Measurements from ENCODE around the gene PLCB1.

The PLCB1 gene

DNA sequence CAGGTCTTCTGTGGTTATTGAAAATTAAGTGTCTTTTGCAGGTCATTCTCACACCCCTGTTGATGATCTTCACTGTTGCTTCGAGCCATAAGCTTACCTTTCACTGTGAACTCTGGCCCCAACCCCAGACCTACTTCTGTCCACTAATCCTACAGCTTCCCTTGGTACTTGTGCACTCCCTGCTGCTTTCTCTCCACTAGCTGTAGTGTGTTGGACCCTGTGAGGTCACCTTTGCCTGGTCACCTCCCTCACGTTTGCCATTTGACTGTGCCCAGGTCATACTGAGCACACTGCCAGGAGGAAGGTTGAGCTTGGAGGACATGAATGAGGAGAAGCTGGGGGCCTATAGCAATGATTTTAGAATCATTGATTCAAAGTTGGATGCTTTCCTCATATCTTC, 94.0 kb downstream of the PLCB1 start:
- no peaks in the 10 kb centered on the region for H3K9me3 ChIP-seq (ENCODE audit: control insufficient read depth, low read length)
- H3K4me3 ChIP-seq (ENCODE audit: extremely low read depth, insufficient read depth, low read length, poor library complexity, severe bottlenecking), result no peak overlapping the region
- H3K36me3 ChIP-seq (ENCODE audit: control insufficient read depth, insufficient read depth, low read length), result no peaks in the 10 kb centered on the region
- 83 to 94% methylated on average over 1 to 2 of the region's 2 CpGs for WGBS, 2 experiments (ENCODE audit: insufficient coverage in 2 of 2)
- no peak overlapping the region for H3K27ac ChIP-seq (ENCODE audit: low read depth, low read length, severe bottlenecking)
- peaks cover 5% of the 10 kb centered on the region for H3K4me1 ChIP-seq (ENCODE audit: control insufficient read depth, insufficient read depth, low read length, poor library complexity, severe bottlenecking)

DNA sequence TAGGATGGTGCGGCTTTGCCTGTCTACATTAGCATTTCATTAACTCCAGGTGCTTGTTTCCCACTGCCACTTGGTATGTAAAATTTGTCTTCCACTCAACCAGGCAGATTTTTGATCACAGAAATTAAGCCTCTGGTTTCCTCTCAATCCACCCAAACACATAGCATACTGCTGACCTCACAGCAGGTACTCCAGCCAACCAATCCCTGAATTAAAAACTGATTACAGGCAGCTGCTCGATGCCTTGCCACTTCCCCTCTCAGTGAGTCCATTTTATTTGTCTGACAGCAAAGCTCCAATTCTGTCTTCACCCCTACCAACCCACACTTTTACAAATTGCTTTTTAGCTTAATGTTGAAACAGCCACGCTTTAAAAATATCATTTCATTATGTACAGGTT, 95.2 kb downstream of the PLCB1 start:
- H3K36me3 ChIP-seq (ENCODE audit: control insufficient read depth, insufficient read depth, low read length), result no peaks in the 10 kb centered on the region
- H3K9me3 ChIP-seq (ENCODE audit: control insufficient read depth, low read length), result no peaks in the 10 kb centered on the region
- no peak overlapping the region for H3K27ac ChIP-seq (ENCODE audit: low read depth, low read length, severe bottlenecking)
- peaks cover 5% of the 10 kb centered on the region for H3K4me1 ChIP-seq (ENCODE audit: control insufficient read depth, insufficient read depth, low read length, poor library complexity, severe bottlenecking)
- WGBS, 2 experiments (ENCODE audit: insufficient coverage in 2 of 2), result 95 to 100% methylated on average over 2 of the region's 3 CpGs
- no peak overlapping the region for H3K4me3 ChIP-seq (ENCODE audit: extremely low read depth, insufficient read depth, low read length, poor library complexity, severe bottlenecking)

GRCh38 chr20:8228315-8228714, 96.2 kb downstream of the PLCB1 start:
- Histone ChIP-seq H3K4me1 (ENCODE audit: control insufficient read depth, insufficient read depth, low read length, poor library complexity, severe bottlenecking) (peaks cover 5% of the 10 kb centered on the region), H3K9me3 (ENCODE audit: control insufficient read depth, low read length) (no peaks in the 10 kb centered on the region), H3K27ac (ENCODE audit: low read depth, low read length, severe bottlenecking) (no peak overlapping the region), H3K4me3 (ENCODE audit: extremely low read depth, insufficient read depth, low read length, poor library complexity, severe bottlenecking) (no peak overlapping the region), H3K36me3 (ENCODE audit: control insufficient read depth, insufficient read depth, low read length) (no peaks in the 10 kb centered on the region)
- 80 to 100% methylated on average over 2 of the region's 3 CpGs for WGBS, 2 experiments (ENCODE audit: insufficient coverage in 2 of 2)

DNA sequence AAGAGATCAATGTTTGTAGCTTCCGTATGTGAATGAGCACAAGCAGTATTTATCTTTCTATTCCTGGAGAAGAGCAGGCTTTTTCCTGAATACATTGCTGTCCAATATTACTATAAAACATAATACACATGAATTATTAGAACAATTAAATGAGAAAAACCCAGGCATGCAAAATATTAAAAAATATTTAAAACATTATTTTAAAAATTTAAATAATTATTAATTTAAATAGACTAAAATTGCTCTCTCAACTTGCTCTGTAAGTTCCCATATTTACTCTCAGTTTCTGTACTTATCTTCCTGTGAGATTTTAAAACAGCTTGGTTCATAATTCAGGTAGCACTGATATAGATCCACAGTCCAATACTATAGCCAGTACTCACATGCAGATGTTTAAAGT, 97.0 kb downstream of the PLCB1 start:
- no peak overlapping the region for H3K27ac ChIP-seq (ENCODE audit: low read depth, low read length, severe bottlenecking)
- no peaks in the 10 kb centered on the region for H3K9me3 ChIP-seq (ENCODE audit: control insufficient read depth, low read length)
- no peaks in the 10 kb centered on the region for H3K36me3 ChIP-seq (ENCODE audit: control insufficient read depth, insufficient read depth, low read length)
- no peak overlapping the region for H3K4me3 ChIP-seq (ENCODE audit: extremely low read depth, insufficient read depth, low read length, poor library complexity, severe bottlenecking)
- WGBS, 2 experiments (ENCODE audit: insufficient coverage in 2 of 2), result no CpG with 5 or more reads among the region's 1 CpG
- no peaks in the 10 kb centered on the region for H3K4me1 ChIP-seq (ENCODE audit: control insufficient read depth, insufficient read depth, low read length, poor library complexity, severe bottlenecking)

DNA sequence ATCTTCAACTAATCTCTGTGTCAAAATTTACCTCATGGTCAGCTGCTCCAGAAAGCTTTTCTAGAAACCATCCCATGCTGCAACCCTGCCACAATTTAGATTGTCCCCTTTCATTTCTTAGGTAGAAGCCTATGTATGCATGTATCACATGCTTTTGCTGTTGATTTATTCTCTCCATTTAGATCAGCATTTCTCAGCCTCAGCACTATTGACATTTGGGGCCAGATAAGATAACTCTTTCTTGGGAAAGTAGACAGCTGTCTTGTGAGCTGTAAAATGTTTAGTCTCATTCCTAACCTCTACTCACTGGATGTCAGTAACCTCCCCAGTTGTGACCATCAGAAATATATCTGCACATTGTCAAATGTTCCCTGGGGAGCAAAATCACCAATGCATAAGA, 99.0 kb downstream of the PLCB1 start:
- H3K4me3 ChIP-seq (ENCODE audit: extremely low read depth, insufficient read depth, low read length, poor library complexity, severe bottlenecking), result no peak overlapping the region
- H3K9me3 ChIP-seq (ENCODE audit: control insufficient read depth, low read length), result no peaks in the 10 kb centered on the region
- H3K36me3 ChIP-seq (ENCODE audit: control insufficient read depth, insufficient read depth, low read length), result no peaks in the 10 kb centered on the region
- H3K4me1 ChIP-seq (ENCODE audit: control insufficient read depth, insufficient read depth, low read length, poor library complexity, severe bottlenecking), result no peaks in the 10 kb centered on the region
- no peak overlapping the region for H3K27ac ChIP-seq (ENCODE audit: low read depth, low read length, severe bottlenecking)

DNA sequence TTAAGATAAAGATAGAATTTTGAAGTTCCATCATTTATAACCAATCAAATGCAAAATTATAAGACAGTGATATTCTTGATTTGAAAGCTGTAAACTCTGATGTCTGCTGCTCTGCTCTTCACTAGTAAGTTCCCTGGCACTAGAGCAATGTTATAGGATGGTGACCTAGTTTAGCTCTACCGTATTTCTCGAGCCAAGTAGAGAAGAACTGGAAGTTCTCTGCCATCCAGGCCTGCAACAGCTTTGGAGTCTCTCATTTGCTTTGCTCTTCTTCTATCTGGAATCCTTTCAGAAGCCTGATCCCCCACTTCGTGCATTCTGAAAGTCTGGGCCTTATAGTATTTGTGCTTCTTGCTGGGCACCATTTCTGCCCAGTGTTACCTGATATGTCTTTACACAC, 100.3 kb downstream of the PLCB1 start:
- WGBS, 2 experiments (ENCODE audit: insufficient coverage in 2 of 2), result 88 to 93% methylated on average over 3 of the region's 3 CpGs
- H3K36me3 ChIP-seq (ENCODE audit: control insufficient read depth, insufficient read depth, low read length), result no peaks in the 10 kb centered on the region
- no peak overlapping the region for H3K4me3 ChIP-seq (ENCODE audit: extremely low read depth, insufficient read depth, low read length, poor library complexity, severe bottlenecking)
- H3K9me3 ChIP-seq (ENCODE audit: control insufficient read depth, low read length), result no peaks in the 10 kb centered on the region
- no peak overlapping the region for H3K27ac ChIP-seq (ENCODE audit: low read depth, low read length, severe bottlenecking)
- no peaks in the 10 kb centered on the region for H3K4me1 ChIP-seq (ENCODE audit: control insufficient read depth, insufficient read depth, low read length, poor library complexity, severe bottlenecking)

GRCh38 chr20:8234580-8234979, 102.5 kb downstream of the PLCB1 start:
- H3K27ac ChIP-seq (ENCODE audit: low read depth, low read length, severe bottlenecking), result no peak overlapping the region
- H3K4me1 ChIP-seq (ENCODE audit: control insufficient read depth, insufficient read depth, low read length, poor library complexity, severe bottlenecking), result no peaks in the 10 kb centered on the region
- no CpG with 5 or more reads among the region's 2 CpGs for WGBS, 2 experiments (ENCODE audit: insufficient coverage in 2 of 2)
- no peak overlapping the region for H3K4me3 ChIP-seq (ENCODE audit: extremely low read depth, insufficient read depth, low read length, poor library complexity, severe bottlenecking)
- H3K36me3 ChIP-seq (ENCODE audit: control insufficient read depth, insufficient read depth, low read length), result no peaks in the 10 kb centered on the region
- H3K9me3 ChIP-seq (ENCODE audit: control insufficient read depth, low read length), result no peaks in the 10 kb centered on the region

DNA sequence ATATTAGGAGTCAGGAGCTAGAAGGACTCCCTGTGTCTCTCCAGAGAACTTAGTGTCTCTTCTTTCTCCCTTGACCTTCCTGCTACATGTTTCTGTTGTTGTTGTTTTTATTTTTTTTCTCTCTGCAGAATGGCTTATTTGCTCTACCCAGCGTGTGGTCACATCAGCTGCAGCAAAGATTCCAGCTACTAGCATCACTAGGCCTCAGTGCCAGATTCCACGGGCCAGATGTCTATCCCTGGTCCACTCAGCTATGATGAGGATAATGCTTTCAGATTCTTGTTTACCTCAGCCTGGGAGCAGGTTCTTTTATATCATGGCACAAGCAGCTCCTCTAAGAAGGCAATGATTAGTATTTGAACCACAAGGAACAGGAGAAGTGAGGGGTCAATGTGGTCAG, 110.0 kb downstream of the PLCB1 start:
- 90 to 100% methylated on average over 1 to 2 of the region's 2 CpGs for WGBS, 2 experiments (ENCODE audit: insufficient coverage in 2 of 2)
- Histone ChIP-seq H3K36me3 (ENCODE audit: control insufficient read depth, insufficient read depth, low read length) (no peaks in the 10 kb centered on the region), H3K4me3 (ENCODE audit: extremely low read depth, insufficient read depth, low read length, poor library complexity, severe bottlenecking) (no peak overlapping the region), H3K4me1 (ENCODE audit: control insufficient read depth, insufficient read depth, low read length, poor library complexity, severe bottlenecking) (no peaks in the 10 kb centered on the region), H3K27ac (ENCODE audit: low read depth, low read length, severe bottlenecking) (no peak overlapping the region), H3K9me3 (ENCODE audit: control insufficient read depth, low read length) (no peaks in the 10 kb centered on the region)

DNA sequence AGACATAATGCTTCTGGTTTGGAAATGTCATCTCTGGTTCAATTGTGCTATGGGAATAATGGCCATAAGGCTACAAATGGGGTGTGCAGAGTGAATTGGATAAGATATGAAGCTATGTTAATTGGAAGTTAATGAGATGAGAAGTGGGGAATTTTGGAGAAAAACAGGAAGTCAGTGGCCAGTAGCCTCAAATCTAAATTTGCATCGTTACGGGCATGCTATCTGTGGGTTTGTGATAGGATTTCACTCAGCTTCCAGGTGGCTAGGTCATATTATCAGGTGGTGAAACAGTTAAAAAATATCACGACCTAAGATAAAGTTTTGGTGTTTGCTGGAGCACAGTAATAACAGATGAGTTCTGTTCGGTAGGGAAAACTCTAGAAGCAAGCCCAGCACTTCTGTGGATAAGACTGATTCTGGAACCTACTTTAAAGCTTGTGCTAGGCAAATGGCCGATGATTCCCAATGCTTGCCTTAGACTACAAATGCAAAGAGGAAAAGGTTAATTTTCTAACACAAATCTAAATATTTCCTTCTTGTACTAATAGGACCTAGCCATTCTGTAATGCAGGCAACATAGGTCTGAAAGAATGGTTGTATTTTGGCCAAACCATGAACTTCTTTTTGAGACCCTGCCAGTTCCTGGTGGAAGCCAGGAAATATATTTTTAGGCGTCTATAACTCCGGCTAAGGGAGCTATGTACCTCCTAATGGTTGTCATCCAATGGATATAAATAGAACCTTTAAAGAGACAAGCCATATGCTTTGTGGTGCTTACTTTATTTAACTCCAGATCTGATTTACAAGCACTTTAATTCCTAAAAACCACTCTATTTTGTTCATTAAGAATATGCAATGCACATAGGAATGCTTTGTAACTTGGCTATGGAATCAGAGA, 111.0 kb downstream of the PLCB1 start:
- Histone ChIP-seq H3K4me3 (ENCODE audit: extremely low read depth, insufficient read depth, low read length, poor library complexity, severe bottlenecking) (no peak overlapping the region), H3K4me1 (ENCODE audit: control insufficient read depth, insufficient read depth, low read length, poor library complexity, severe bottlenecking) (no peaks in the 10 kb centered on the region), H3K27ac (ENCODE audit: low read depth, low read length, severe bottlenecking) (no peak overlapping the region), H3K9me3 (ENCODE audit: control insufficient read depth, low read length) (no peaks in the 10 kb centered on the region), H3K36me3 (ENCODE audit: control insufficient read depth, insufficient read depth, low read length) (no peaks in the 10 kb centered on the region)
- 91 to 97% methylated on average over 4 to 5 of the region's 7 CpGs for WGBS, 2 experiments (ENCODE audit: insufficient coverage in 2 of 2)

DNA sequence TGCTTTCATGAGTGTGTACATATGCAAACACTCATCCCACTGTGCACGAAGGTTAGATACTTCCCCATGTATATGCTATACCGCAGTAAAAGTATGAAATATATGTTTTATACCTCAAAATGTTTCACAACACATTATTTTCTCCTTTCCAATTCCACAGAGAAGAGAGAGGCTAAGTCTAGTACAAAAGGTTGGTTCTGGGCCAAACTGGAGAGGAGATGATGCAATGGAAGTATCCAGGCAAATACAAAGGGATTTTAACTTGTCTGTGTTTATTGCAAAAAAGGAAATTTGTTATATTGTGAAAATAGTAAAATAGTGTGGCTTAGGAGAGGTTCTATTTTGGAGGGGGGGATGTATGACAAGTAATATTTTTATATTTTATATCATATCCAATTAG, 112.6 kb downstream of the PLCB1 start:
- no peak overlapping the region for H3K27ac ChIP-seq (ENCODE audit: low read depth, low read length, severe bottlenecking)
- H3K9me3 ChIP-seq (ENCODE audit: control insufficient read depth, low read length), result no peaks in the 10 kb centered on the region
- H3K36me3 ChIP-seq (ENCODE audit: control insufficient read depth, insufficient read depth, low read length), result no peaks in the 10 kb centered on the region
- no peak overlapping the region for H3K4me3 ChIP-seq (ENCODE audit: extremely low read depth, insufficient read depth, low read length, poor library complexity, severe bottlenecking)
- H3K4me1 ChIP-seq (ENCODE audit: control insufficient read depth, insufficient read depth, low read length, poor library complexity, severe bottlenecking), result no peaks in the 10 kb centered on the region
- WGBS, 2 experiments (ENCODE audit: insufficient coverage in 2 of 2), result no CpG with 5 or more reads among the region's 2 CpGs

GRCh38 chr20:8246153-8246552, 114.1 kb downstream of the PLCB1 start:
- whole genome bisulfite sequencing, 2 experiments (ENCODE audit: insufficient coverage in 2 of 2), result 100% methylated on average over 1 of the region's 1 CpG; no CpG with 5 or more reads in 1 of the 2 experiments
- Histone ChIP-seq H3K36me3 (ENCODE audit: control insufficient read depth, insufficient read depth, low read length) (no peaks in the 10 kb centered on the region), H3K9me3 (ENCODE audit: control insufficient read depth, low read length) (no peaks in the 10 kb centered on the region), H3K27ac (ENCODE audit: low read depth, low read length, severe bottlenecking) (no peak overlapping the region), H3K4me3 (ENCODE audit: extremely low read depth, insufficient read depth, low read length, poor library complexity, severe bottlenecking) (no peak overlapping the region), H3K4me1 (ENCODE audit: control insufficient read depth, insufficient read depth, low read length, poor library complexity, severe bottlenecking) (no peaks in the 10 kb centered on the region)
